ENCODE data around the gene SETSIP. TPM values are rescaled to one million over a fixed set of nuclear protein-coding genes. Genes with fewer than 3 reads are reported as not detected.

Gene SETSIP
- total and polyA plus RNA-seq, 2 of the 8 experiments (the other 6 are each of a cell fraction or from before 2014, with no cell fraction given), result 0.14 TPM; not detected in 1

- no peak for TF ChIP-seq CBX5 (IDR thresholded peaks at IDR 0.05; ENCODE audit: low read depth, low read length)
- TF ChIP-seq FOSL1 (IDR thresholded peaks at IDR 0.05; ENCODE audit: insufficient read depth, low read depth, low read length), result no peak
- TF ChIP-seq KDM1A (IDR thresholded peaks at IDR 0.05; ENCODE audit: borderline replicate concordance, low read length), result no peak
- TF ChIP-seq SAP30 (IDR thresholded peaks at IDR 0.05; ENCODE audit: insufficient read depth, insufficient replicate concordance, low read length), result no peak
- TF ChIP-seq JUN (IDR thresholded peaks at IDR 0.05; ENCODE audit: low read depth, low read length), result no peak
- no peak for TF ChIP-seq HDAC6 (IDR thresholded peaks at IDR 0.05; ENCODE audit: low read depth, low read length)
- TF ChIP-seq CTCF (IDR thresholded peaks at IDR 0.05; ENCODE audit: control extremely low read depth in 1 of 3, insufficient read depth in 1 of 3, low read depth in 1 of 3, low read length in 3 of 3), result no peak
- TF ChIP-seq EGR1 (IDR thresholded peaks at IDR 0.05; ENCODE audit: borderline replicate concordance, low read depth, low read length), result no peak
- no peak for TF ChIP-seq JUND (IDR thresholded peaks at IDR 0.05; ENCODE audit: low read length)
Measured at GRCh38 chr1:92030656-92031107, 44.5 kb downstream of the SETSIP start (continued).

Data from H1 (cell line).